HEK293 (cell line): ENCODE results near the gene ZNF646.

ENCODE experiments used
- CTCF ChIA-PET: fragments of 350-600 bp; formaldehyde crosslinking; extraction: SDS; loops from one replicate; lab custom pipeline; 2021; ENCODE audit warnings: antibody characterized with exemption; lab: Yijun Ruan, JAX
- POLR2A ChIA-PET: fragments of 300-600 bp; formaldehyde crosslinking; extraction: SDS; loops from one replicate; lab custom pipeline; 2020; ENCODE audit warnings: antibody characterized with exemption, inconsistent platforms; lab: Yijun Ruan, JAX
- H3K27ac ChIP-seq: fragments of 200-500 bp; sonication (Bioruptor generic); 2 replicates; pipeline ENCODE4 v1.5.1; 2014; ENCODE audit warnings: low read depth, low read length, control low read depth, inconsistent platforms; ENCODE audit errors: extremely low read depth
- H3K36me3 ChIP-seq, 2 experiments: fragments of 200-500 bp in 1 of 2; sonication (Bioruptor generic) in 1 of 2; 1 replicate in 1 of 2; 2 replicates in 1 of 2; pipeline ENCODE4 v1.5.1; 2014 to 2017; ENCODE audit warnings: inconsistent platforms in 2 of 2, low read length in 2 of 2; ENCODE audit not compliant: control insufficient read depth in 2 of 2, insufficient read depth in 1 of 2
- H3K4me1 ChIP-seq: fragments of 200-500 bp; sonication (Bioruptor generic); 2 replicates; pipeline ENCODE4 v1.5.1; 2014; ENCODE audit warnings: mild to moderate bottlenecking, low read length, inconsistent platforms; ENCODE audit not compliant: control insufficient read depth, insufficient read depth
- H3K4me3 ChIP-seq: 2 replicates; pipeline ENCODE4 v1.5.1; 2011; ENCODE audit warnings: low read depth, mild to moderate bottlenecking, control low read depth, low read length, moderate library complexity
- H3K9me3 ChIP-seq: fragments of 200-500 bp; sonication (Bioruptor generic); 2 replicates; pipeline ENCODE4 v1.5.1; 2014; ENCODE audit warnings: low read depth, low read length, inconsistent platforms; ENCODE audit not compliant: control insufficient read depth, insufficient read depth
- MEIS1 ChIP-seq: sonication (generic); formaldehyde crosslinking; IDR thresholded peaks from 2 replicates; pipeline ENCODE4 v1.8.1; 2022; ENCODE audit warnings: missing genetic modification reagents, mild to moderate bottlenecking, borderline replicate concordance
- OSR2 ChIP-seq: fragments of 450-650 bp; formaldehyde crosslinking; IDR thresholded peaks from 2 replicates; pipeline ENCODE4 v1.5.1; 2016; ENCODE audit warnings: missing biosample characterization, missing genetic modification characterization
- PRDM1 ChIP-seq: fragments of 450-650 bp; formaldehyde crosslinking; IDR thresholded peaks from 2 replicates; pipeline ENCODE4; 2016; ENCODE audit warnings: missing biosample characterization, missing genetic modification characterization
- ZEB2 ChIP-seq: fragments of 450-650 bp; formaldehyde crosslinking; IDR thresholded peaks from 2 replicates; pipeline ENCODE4 v1.5.1; 2016; ENCODE audit warnings: missing biosample characterization, missing genetic modification characterization
- ZFP41 ChIP-seq: fragments of 450-650 bp; formaldehyde crosslinking; IDR thresholded peaks from 2 replicates; pipeline ENCODE4 v1.5.1; 2016; ENCODE audit warnings: missing biosample characterization, missing genetic modification characterization, borderline replicate concordance
- ZNF10 ChIP-seq: fragments of 450-650 bp; formaldehyde crosslinking; IDR thresholded peaks from 2 replicates; pipeline ENCODE4 v1.5.1; 2017; ENCODE audit warnings: missing biosample characterization, missing genetic modification characterization
- ZNF184 ChIP-seq: fragments of 450-650 bp; IDR thresholded peaks from 2 replicates; pipeline ENCODE4 v1.5.1; 2018; ENCODE audit warnings: missing biosample characterization, mild to moderate bottlenecking, missing genetic modification characterization
- ZNF311 ChIP-seq: fragments of 450-650 bp; formaldehyde crosslinking; IDR thresholded peaks from 2 replicates; pipeline ENCODE4 v1.5.1; 2017; ENCODE audit warnings: missing biosample characterization, missing genetic modification characterization, borderline replicate concordance
- ZNF394 ChIP-seq: fragments of 450-650 bp; formaldehyde crosslinking; IDR thresholded peaks from 2 replicates; pipeline ENCODE4 v1.5.1; 2016; ENCODE audit warnings: missing biosample characterization, missing genetic modification characterization, mild to moderate bottlenecking, moderate library complexity, borderline replicate concordance
- ZNF416 ChIP-seq: fragments of 450-650 bp; formaldehyde crosslinking; IDR thresholded peaks from 2 replicates; pipeline ENCODE4 v1.5.1; 2016; ENCODE audit warnings: missing biosample characterization, missing genetic modification characterization
- ZNF433 ChIP-seq: fragments of 450-650 bp; formaldehyde crosslinking; IDR thresholded peaks from 2 replicates; pipeline ENCODE4 v1.5.1; 2016; ENCODE audit warnings: missing biosample characterization, missing genetic modification characterization, low read depth
- ZNF501 ChIP-seq: fragments of 450-650 bp; formaldehyde crosslinking; IDR thresholded peaks from 2 replicates; pipeline ENCODE4 v1.5.1; 2016; ENCODE audit warnings: missing biosample characterization, missing genetic modification characterization
- ZNF521 ChIP-seq: fragments of 450-650 bp; formaldehyde crosslinking; IDR thresholded peaks from 2 replicates; pipeline ENCODE4 v1.5.1; 2017; ENCODE audit warnings: missing biosample characterization, mild to moderate bottlenecking, missing genetic modification characterization
- ZNF560 ChIP-seq: fragments of 450-650 bp; formaldehyde crosslinking; IDR thresholded peaks from 2 replicates; pipeline ENCODE4 v1.5.1; 2017; ENCODE audit warnings: missing biosample characterization, missing genetic modification characterization, borderline replicate concordance
- ZNF76 ChIP-seq: fragments of 450-650 bp; formaldehyde crosslinking; IDR thresholded peaks from 2 replicates; pipeline ENCODE4; 2016; ENCODE audit warnings: low read depth, missing biosample characterization, missing genetic modification characterization, borderline replicate concordance
- TF ChIP-seq, protein P1 (sequence below): fragments of 450-650 bp; formaldehyde crosslinking; IDR thresholded peaks from 2 replicates; pipeline ENCODE4 v1.5.0; 2017; ENCODE audit warnings: missing biosample characterization, missing genetic modification characterization, borderline replicate concordance
- TF ChIP-seq, protein P2 (sequence below): fragments of 450-650 bp; formaldehyde crosslinking; IDR thresholded peaks from 2 replicates; pipeline ENCODE4 v1.5.1; 2016; ENCODE audit warnings: missing biosample characterization, missing genetic modification characterization
- TF ChIP-seq, protein P3 (sequence below): sonication (generic); formaldehyde crosslinking; IDR thresholded peaks from 2 replicates; pipeline ENCODE4 v1.8.1; 2022; ENCODE audit warnings: mild to moderate bottlenecking, moderate library complexity, missing genetic modification reagents
- TF ChIP-seq, protein P4 (sequence below): fragments of 450-650 bp; IDR thresholded peaks from 2 replicates; pipeline ENCODE4 v1.5.1; 2018; ENCODE audit warnings: missing biosample characterization, missing genetic modification characterization

ZNF646 gene

DNA sequence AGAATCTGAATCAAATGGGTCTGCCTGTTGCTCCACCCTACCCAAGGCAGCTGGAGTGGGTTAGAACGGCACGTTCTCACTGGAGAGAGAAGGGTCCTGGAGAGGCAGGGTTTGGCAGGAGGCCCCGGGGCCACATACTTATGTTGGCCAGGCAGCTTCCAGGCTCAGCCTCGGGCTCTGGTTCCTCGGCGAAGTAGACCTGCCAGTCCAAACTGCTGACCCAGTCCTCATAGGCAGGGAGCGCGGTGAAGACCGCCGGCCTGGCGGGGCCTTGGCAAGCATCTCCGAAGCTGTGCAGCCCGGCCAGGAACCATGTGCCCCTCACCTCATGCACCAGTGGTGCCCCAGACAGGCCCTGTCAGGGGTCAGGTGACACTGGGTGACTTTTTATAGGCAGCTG is 9.8 kb downstream of the ZNF646 start:
- ChIA-PET POLR2A (interaction anchor here (0.9 to 2.3 kb wide), 5 partner anchors 8 to 34 kb away, joined by 3 to 11 read pairs (median 3); partner anchors contain the start of genes KAT8, ZNF646 and ZNF668), CTCF (no interaction called here)
- H3K4me3 ChIP-seq = no peak overlapping the region
- no peaks in the 10 kb centered on the region for H3K9me3 ChIP-seq
- H3K27ac ChIP-seq = no peak overlapping the region
- no peaks in the 10 kb centered on the region for H3K4me1 ChIP-seq
- TF ChIP-seq ZNF311 (tag by site-specific recombination) (no peak), ZEB2 (tag by site-specific recombination) (no peak), MEIS1 (CRISPR knock-in tag) (no peak), OSR2 (tag by site-specific recombination) (no peak), ZNF394 (tag by site-specific recombination) (no peak), ZNF521 (tag by site-specific recombination) (no peak), ZNF184 (tag by site-specific recombination) (no peak), PRDM1 (no peak), ZNF10 (tag by site-specific recombination) (no peak), ZNF416 (tag by site-specific recombination) (no peak), ZNF501 (no peak), ZNF433 (tag by site-specific recombination) (no peak), ZNF76 (no peak), ZFP41 (tag by site-specific recombination) (no peak), ZNF560 (no peak)
- TF ChIP-seq, protein P1, sequence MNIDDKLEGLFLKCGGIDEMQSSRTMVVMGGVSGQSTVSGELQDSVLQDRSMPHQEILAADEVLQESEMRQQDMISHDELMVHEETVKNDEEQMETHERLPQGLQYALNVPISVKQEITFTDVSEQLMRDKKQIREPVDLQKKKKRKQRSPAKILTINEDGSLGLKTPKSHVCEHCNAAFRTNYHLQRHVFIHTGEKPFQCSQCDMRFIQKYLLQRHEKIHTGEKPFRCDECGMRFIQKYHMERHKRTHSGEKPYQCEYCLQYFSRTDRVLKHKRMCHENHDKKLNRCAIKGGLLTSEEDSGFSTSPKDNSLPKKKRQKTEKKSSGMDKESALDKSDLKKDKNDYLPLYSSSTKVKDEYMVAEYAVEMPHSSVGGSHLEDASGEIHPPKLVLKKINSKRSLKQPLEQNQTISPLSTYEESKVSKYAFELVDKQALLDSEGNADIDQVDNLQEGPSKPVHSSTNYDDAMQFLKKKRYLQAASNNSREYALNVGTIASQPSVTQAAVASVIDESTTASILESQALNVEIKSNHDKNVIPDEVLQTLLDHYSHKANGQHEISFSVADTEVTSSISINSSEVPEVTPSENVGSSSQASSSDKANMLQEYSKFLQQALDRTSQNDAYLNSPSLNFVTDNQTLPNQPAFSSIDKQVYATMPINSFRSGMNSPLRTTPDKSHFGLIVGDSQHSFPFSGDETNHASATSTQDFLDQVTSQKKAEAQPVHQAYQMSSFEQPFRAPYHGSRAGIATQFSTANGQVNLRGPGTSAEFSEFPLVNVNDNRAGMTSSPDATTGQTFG (tag by site-specific recombination) = no peak
- TF ChIP-seq, protein P2, sequence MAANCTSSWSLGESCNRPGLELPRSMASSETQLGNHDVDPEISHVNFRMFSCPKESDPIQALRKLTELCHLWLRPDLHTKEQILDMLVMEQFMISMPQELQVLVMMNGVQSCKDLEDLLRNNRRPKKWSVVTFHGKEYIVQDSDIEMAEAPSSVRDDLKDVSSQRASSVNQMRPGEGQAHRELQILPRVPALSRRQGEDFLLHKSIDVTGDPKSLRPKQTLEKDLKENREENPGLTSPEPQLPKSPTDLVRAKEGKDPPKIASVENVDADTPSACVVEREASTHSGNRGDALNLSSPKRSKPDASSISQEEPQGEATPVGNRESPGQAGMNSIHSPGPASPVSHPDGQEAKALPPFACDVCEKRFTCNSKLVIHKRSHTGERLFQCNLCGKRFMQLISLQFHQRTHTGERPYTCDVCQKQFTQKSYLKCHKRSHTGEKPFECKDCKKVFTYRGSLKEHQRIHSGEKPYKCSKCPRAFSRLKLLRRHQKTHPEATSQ (tag by site-specific recombination) = no peak
- TF ChIP-seq, protein P3, sequence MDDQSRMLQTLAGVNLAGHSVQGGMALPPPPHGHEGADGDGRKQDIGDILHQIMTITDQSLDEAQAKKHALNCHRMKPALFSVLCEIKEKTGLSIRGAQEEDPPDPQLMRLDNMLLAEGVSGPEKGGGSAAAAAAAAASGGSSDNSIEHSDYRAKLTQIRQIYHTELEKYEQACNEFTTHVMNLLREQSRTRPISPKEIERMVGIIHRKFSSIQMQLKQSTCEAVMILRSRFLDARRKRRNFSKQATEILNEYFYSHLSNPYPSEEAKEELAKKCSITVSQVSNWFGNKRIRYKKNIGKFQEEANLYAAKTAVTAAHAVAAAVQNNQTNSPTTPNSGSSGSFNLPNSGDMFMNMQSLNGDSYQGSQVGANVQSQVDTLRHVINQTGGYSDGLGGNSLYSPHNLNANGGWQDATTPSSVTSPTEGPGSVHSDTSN (CRISPR knock-in tag) = no peak
- TF ChIP-seq, protein P4, sequence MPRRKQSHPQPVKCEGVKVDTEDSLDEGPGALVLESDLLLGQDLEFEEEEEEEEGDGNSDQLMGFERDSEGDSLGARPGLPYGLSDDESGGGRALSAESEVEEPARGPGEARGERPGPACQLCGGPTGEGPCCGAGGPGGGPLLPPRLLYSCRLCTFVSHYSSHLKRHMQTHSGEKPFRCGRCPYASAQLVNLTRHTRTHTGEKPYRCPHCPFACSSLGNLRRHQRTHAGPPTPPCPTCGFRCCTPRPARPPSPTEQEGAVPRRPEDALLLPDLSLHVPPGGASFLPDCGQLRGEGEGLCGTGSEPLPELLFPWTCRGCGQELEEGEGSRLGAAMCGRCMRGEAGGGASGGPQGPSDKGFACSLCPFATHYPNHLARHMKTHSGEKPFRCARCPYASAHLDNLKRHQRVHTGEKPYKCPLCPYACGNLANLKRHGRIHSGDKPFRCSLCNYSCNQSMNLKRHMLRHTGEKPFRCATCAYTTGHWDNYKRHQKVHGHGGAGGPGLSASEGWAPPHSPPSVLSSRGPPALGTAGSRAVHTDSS (tag by site-specific recombination) = no peak
- H3K36me3 ChIP-seq = peaks cover 0 to 61% of the 10 kb centered on the region in 2 experiments; a peak in 1 of 3 replicates
